Right lobe of liver (tissue), 6 donors: ENCODE results near the gene SEC62. TPM values are rescaled to one million over a fixed set of nuclear protein-coding genes. Genes with fewer than 3 reads are reported as not detected.

Experiments used
- ATAC-seq, 4 donors: fragments of 200-7000 bp; cut with Tn5 transposase; one replicate each; pipeline ENCODE4 v1.9.1; 2020; ENCODE audit warnings: mild to moderate bottlenecking in 4 of 4, moderate library complexity in 4 of 4
- DNase-seq, 3 donors: peaks; one replicate each; pipeline ENCODE4 v3.0.0-alpha.2; 2020
- H3K27ac ChIP-seq, 3 donors: fragments of 200-600 bp; one replicate each; pipeline ENCODE4 v1.8.0; 2022
- H3K27me3 ChIP-seq, 2 donors: fragments of 200-600 bp; one replicate each; pipeline ENCODE4 v1.8.0; 2022
- H3K36me3 ChIP-seq, 4 donors: fragments of 200-600 bp; sonication (generic) in 1 of 4; one replicate each; pipeline versions ENCODE4 v1.5.1 to v1.8.0; 2017 to 2022; ENCODE audit warnings: control low read depth in 1 of 4
- H3K4me1 ChIP-seq, 4 donors: fragments of 200-600 bp; sonication (generic) in 1 of 4; one replicate each; pipeline versions ENCODE4 v1.5.1 to v1.8.0; 2017 to 2022; ENCODE audit warnings: control low read depth in 1 of 4
- H3K4me3 ChIP-seq, 3 donors: fragments of 200-600 bp; one replicate each; pipeline ENCODE4 v1.8.0; 2022
- H3K9me3 ChIP-seq, 4 donors: fragments of 200-600 bp; sonication (generic) in 1 of 4; one replicate each; pipeline versions ENCODE4 v1.5.1 to v1.8.0; 2017 to 2022; ENCODE audit warnings: control low read depth in 1 of 4
- POLR2A ChIP-seq: fragments of 450-650 bp; IDR thresholded peaks from one replicate; pipeline ENCODE4 v1.6.1; 2017; ENCODE audit warnings: antibody characterized with exemption, mild to moderate bottlenecking
- WGBS: methylation state at CpG from one replicate; pipeline ENCODE4 v1.1.6; 2018; ENCODE audit warnings: low coverage, low lambda C conversion rate; ENCODE audit not compliant: insufficient coverage; ENCODE audit errors: missing lambda C conversion rate; 5-methylcytosine and 5-hydroxymethylcytosine counted together
- intact Hi-C, 2 donors: fragments of 100-400 bp; cut with DNase I; formaldehyde crosslinking; loops; one replicate each; pipeline versions ENCODE4 v1.11.2 to v1.14.1; 2022
- total RNA-seq, 6 experiments: library from RNA; depleted of rRNA in 2 of 6; stranded (reverse); fragments of >200 nt in 2 of 6; fragmentation: NEBNext Ultra II Directional in 3 of 6; extraction: Animal tissue kit (Norgen Biotek cat#: 25700) in 3 of 6; gene quantifications; one replicate each; pipeline versions ENCODE4 v1.1.0 to v1.2.4, GENCODE V29; 2016 to 2023
- TF ChIP-seq, protein P1 (sequence below), 4 donors: fragments of 200-600 bp in 3 of 4; fragments of 450-650 bp in 1 of 4; IDR thresholded peaks; one replicate each; pipeline versions ENCODE4 v1.5.1 to v1.8.0; 2016 to 2022; ENCODE audit warnings: antibody characterized with exemption in 4 of 4, mild to moderate bottlenecking in 2 of 4
- donor health status: DM: no; HTN: yes; CAD: no.
- donor health status: DM: no; HTN: no; CAD: no.
- donor health status: DM: no; HTN: no; CAD: no.
- donor health status: DM: no; HTN: yes; CAD: no.
- donor health status: DM: no; HTN: yes; CAD: no.

Gene SEC62
- total RNA-seq, 6 experiments from 2014 or later, result 38.5 to 133 (median 96.5) TPM

DNA sequence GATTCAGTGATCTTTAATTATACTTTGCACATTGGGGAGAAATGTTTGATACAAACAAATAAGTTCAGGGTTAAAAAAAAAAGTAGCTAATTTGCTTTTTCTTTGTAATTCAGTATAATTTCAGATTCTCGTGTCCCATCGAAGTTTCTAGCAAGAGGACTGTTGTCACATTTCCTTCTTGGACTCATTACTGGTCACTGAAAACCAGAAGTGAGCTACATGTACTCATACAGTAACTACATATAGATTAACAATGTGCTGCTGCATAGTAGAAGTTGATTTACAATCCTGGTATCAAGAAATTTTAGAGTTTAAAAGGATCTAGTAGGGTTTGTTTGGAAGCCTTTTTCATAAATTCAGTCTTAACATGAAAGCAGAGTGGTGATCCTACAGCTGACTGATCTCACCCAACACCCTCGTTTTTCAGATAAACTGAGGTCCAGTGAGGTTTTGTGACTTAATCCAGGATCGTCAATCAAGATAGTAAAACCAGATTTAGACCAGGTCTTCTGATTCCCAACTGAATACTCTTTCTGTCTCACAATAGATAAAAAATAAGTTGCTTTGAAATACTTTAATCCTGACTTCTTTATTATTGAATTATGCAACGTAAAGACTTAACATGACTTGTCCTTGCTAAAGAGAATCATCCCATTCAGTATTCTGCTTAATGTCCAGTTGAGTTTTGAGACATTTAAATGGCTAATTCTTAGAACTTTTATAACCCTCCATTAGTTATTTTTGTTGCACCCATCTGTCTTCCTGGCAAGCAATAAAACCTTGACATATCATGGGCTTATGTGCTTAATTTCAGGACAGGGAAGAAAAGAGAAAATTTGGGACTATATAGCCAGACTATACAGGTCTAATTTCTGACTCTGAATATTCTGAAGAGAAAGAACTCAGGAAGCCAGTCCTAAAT, 2.8 kb downstream of the SEC62 start:
- peak overlapping the region; percentile 10 to 96 (median 95) for H3K27ac ChIP-seq
- no peak for ATAC-seq
- no peak for TF ChIP-seq POLR2A
- TF ChIP-seq, protein P1, sequence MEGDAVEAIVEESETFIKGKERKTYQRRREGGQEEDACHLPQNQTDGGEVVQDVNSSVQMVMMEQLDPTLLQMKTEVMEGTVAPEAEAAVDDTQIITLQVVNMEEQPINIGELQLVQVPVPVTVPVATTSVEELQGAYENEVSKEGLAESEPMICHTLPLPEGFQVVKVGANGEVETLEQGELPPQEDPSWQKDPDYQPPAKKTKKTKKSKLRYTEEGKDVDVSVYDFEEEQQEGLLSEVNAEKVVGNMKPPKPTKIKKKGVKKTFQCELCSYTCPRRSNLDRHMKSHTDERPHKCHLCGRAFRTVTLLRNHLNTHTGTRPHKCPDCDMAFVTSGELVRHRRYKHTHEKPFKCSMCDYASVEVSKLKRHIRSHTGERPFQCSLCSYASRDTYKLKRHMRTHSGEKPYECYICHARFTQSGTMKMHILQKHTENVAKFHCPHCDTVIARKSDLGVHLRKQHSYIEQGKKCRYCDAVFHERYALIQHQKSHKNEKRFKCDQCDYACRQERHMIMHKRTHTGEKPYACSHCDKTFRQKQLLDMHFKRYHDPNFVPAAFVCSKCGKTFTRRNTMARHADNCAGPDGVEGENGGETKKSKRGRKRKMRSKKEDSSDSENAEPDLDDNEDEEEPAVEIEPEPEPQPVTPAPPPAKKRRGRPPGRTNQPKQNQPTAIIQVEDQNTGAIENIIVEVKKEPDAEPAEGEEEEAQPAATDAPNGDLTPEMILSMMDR (IDR thresholded peaks at IDR 0.05), result no peak
- DNase-seq, result no peak
- no peaks in the 10 kb centered on the region for H3K27me3 ChIP-seq
- H3K4me1 ChIP-seq, result peaks cover 0 to 32% (median 6%) of the 10 kb centered on the region in 4 donors
- intact Hi-C loops, result no loop called here
- WGBS, result 42% methylated on average over 5 of the region's 5 CpGs
- H3K4me3 ChIP-seq, result no peak overlapping the region
- H3K36me3 ChIP-seq, result peaks cover 0 to under 1% (median 0%) of the 10 kb centered on the region in 4 donors
- no peaks in the 10 kb centered on the region for H3K9me3 ChIP-seq

DNA sequence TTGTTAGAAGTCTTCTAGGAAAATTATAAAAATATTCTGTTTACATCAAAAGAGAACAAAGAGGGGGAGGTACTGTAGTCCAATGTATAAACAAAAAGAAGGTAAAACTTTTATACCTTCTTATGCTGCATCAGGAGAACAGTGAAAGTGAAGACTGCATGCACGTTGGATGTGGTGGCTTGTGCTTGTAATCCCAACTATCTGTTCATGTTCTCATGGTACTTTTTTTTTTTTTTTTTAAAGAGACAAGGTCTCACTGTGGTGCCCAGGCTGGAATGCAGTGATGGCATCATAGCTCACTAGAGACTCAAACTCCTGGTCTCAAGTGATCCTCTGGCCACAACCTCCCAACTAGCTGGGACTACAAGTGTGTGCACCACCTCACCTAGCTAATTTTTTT, 4.2 kb downstream of the SEC62 start:
- DNase-seq (no peak), ATAC-seq (no peak)
- H3K27ac ChIP-seq, result no peak overlapping the region
- H3K4me3 ChIP-seq, result no peak overlapping the region
- 21% methylated on average over 1 of the region's 1 CpG for WGBS
- H3K4me1 ChIP-seq, result peaks cover 0 to 32% (median 6%) of the 10 kb centered on the region in 4 donors
- H3K9me3 ChIP-seq, result no peaks in the 10 kb centered on the region
- peaks cover 0 to 10% (median 2%) of the 10 kb centered on the region in 4 donors for H3K36me3 ChIP-seq
- no peak for TF ChIP-seq POLR2A
- TF ChIP-seq, protein P1 (IDR thresholded peaks at IDR 0.05), result no peak
- intact Hi-C loops, result no loop called here
- H3K27me3 ChIP-seq, result no peaks in the 10 kb centered on the region

DNA sequence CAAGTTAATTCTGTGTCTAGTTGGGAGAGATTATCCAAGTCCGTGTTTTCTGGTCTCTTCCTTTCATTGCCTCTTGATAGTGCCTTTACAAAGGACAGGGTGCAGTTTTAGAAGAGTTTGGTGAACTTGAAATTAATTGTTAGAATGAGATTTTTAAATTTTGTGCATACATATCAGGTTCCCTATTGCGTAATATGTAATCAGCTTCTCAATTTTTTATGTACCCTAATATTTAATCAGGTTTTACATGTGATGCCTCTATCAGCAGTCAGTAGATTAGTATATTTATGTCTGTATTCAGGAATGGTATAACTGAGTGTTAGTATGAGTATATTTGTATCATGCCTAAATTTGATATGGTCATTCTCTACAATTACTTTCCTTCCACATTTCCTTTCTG, 4.9 kb downstream of the SEC62 start:
- 88% methylated on average over 2 of the region's 2 CpGs for WGBS
- Histone ChIP-seq H3K27ac (no peak overlapping the region), H3K4me3 (no peak overlapping the region), H3K36me3 (peaks cover 0 to 17% (median 4%) of the 10 kb centered on the region in 4 donors), H3K9me3 (no peaks in the 10 kb centered on the region), H3K4me1 (peaks cover 0 to 32% (median 6%) of the 10 kb centered on the region in 4 donors), H3K27me3 (no peaks in the 10 kb centered on the region)
- ATAC-seq (no peak), DNase-seq (no peak)
- TF ChIP-seq POLR2A, result no peak
- TF ChIP-seq, protein P1 (IDR thresholded peaks at IDR 0.05), result no peak
- intact Hi-C loops, result no loop called here

DNA sequence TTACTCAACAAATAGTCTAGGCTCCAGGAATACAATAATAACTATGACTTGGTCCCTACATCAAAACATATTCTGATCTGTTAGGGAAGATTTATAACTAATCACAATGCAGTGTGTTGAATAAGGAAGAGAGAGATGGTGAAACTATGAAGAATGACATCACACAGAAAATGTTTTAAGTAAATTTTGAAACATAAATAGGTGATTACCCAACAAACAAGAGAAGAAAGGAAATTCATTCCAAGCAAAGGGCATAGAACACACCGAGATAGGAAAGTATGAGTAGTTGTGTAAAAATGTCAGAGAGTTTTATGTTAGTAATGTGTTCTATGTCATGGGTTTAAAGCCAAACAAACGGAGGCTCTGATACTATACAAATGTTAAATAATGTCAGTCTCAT, 13.4 kb downstream of the SEC62 start:
- TF ChIP-seq POLR2A, result no peak
- TF ChIP-seq, protein P1 (IDR thresholded peaks at IDR 0.05), result no peak
- intact Hi-C loops, result no loop called here
- Histone ChIP-seq H3K36me3 (peaks cover 0 to 70% (median 33%) of the 10 kb centered on the region in 4 donors), H3K9me3 (no peaks in the 10 kb centered on the region), H3K4me1 (peaks cover 0 to 17% (median 8%) of the 10 kb centered on the region in 4 donors), H3K4me3 (no peak overlapping the region), H3K27ac (peak overlapping the region; percentile 5 to 51 (median 42)), H3K27me3 (no peaks in the 10 kb centered on the region)
- 7% methylated on average over 2 of the region's 2 CpGs for WGBS
- ATAC-seq, result peak; percentile 51 to 88 (median 66)
- DNase-seq, result no peak
